Activated CD8-positive, alpha-beta memory T cell treated with anti-CD3 and anti-CD28 coated beads, Interleukin-2, amount 50 U/mL, for 1 hour (primary cell): Measurements from ENCODE around the gene STX1B.
A peak's percentile ranks its signal among the peaks of the same experiment; 100 is the strongest.
"Not testable (repeated sequence)": the region's sequence is repeated elsewhere in the genome, so short reads cannot be mapped to it uniquely, and the experiment has no call there.

Experiments
- DNase-seq: peaks from one replicate; pipeline ENCODE4 v3.0.0-alpha.2; 2020; ENCODE audit errors: extremely low read depth

The STX1B gene

DNA sequence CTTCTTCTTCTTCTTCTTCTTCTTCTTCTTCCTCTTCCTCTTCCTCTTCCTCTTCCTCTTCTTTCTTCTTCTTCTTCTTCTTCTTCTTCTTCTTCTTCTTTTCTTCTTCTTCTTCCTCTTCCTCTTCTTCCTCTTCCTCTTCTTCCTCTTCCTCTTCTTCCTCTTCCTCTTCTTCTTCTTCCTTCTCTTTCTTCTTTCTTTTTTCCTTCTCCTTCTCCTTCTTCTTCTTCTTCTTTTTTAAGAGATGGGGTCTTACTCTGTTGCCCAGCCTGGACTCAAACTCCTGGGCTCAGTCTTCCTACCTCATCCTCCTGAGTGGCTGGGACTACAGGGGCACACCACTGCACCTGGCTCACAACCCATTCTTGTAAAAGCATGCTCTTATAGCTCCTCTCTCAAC is 2.9 kb upstream of the STX1B start:
- DNase-seq, result not testable (repeated sequence)

DNA sequence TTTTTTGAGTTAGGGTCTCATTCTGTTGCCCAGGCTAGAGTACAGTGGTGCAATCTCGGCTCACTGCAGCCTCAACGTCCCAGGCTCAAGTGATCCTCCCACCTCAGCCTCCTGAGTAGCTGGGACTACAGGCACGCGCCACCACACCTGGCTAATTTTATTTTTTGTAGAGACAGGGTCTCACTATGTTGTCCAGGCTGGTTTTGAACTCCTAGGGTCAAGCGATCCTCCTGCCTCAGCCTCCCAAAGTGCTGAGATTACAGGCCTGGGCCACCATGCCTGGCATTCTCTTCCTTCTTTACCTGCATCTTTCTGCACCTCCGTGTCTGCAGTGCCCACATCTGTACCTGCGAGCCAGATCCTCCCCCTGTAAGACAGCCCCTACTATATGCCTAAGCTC is 1.4 kb upstream of the STX1B start:
- not testable (repeated sequence) for DNase-seq

DNA sequence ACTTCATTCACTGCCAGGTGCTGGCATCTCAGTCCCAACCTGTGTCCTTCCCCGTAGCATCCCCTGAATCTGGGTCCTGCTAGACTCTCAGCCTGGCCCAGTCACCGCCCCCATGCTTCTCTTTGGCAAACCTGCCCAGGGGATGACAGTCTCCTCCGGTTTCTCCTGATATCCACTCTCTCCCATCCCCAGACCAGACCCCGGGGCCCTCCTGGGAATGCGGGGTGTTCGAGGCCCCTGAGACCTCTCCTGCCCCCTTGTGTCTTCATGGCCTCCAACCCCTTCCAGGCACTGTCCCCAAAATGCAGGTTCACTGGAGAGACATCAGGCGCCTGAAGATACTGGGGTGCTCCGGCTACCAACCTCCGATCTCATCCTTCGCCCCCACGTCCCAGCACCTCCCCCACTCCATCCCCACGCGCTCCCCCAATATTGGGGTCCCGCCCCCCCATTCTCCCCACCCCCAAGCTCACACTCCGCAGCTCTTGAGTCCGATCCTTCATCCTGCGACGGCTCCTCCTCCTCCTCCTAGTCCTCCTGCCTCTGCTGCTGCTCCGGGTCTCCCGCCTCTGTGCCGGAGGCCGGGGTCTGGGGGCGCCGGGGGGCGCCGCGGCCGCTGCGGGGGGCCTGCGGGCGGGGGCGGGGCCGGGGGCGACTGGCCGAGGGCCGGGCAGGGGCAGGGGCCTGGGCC is 399 bp downstream of the STX1B start:
- no peak for DNase-seq

DNA sequence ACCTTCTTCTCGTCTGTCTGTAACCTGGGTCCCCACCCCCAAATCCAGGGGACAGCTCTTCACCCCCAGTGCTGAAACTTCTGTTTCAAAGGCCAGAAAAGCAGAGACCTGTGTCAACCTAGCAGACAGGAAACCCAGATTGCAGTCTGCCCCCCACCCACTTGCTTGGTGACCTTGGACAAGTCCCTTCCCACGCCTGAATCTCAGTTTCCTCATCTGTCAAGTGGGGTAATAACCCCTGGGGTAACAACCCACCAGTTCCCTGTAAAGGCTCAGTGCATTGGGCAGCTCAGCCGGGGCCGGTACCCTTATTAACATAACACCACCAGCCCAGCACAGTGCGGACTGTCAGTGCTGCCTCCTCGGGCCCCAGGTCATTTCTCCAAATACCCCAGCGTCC is 1.3 kb downstream of the STX1B start:
- no peak for DNase-seq

DNA sequence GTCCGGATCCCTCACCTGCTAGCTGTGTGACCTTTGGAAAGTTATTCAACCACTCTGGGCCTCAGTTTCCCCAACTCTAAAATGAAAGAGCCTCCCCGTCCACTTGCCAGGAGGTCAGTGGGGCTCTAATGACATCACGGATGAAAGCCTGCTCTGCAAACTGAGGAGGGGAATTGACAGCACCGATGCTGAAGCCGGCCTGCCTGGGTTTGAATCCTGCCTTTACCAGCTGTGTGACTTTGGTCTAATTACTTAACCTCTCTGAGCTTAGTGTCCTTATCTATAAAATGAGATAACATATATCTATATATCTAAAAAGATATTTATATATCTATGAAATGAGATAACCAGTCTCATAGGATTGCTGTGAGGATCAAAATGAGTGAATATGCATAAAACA is 1.9 kb downstream of the STX1B start:
- DNase-seq, result no peak

DNA sequence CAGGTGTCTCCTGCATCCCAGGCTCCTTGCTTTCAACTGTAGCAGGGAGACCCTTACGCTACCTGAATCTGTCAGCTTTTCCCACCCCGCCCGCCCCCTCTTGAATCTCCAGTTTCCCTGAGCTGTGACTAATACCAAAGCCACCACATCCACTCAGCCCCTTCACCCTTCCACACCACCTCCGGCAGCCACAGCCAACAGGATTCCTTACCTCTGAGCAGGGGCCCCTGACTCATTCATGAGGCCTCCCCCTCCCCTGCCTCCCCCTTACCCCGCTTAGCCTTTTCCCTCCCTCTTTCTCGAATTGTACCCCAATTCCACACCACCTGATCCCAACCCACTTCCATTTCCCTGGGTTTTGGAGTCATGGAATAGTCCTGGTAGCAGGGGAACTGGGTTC is 2.3 kb downstream of the STX1B start:
- no peak for DNase-seq

DNA sequence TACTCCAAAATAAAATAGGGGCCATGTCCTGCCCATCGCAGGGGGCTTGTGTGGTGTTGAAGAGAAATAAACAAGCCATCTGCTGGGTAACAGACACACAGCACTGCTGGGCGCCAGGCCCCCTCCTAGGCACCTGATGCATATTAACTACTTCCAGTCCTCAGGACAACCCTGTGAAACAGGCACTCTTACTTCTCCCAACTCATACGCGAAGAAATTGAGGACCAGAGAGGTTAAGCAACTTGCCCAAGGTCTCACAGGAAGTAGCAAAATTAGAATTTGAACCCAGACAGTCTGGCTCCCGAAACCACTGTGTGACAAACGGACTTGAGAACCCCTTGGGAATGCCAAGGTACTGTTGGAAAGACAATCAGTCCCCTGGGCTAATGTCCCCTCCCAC is 2.8 kb downstream of the STX1B start:
- DNase-seq, result no peak

DNA sequence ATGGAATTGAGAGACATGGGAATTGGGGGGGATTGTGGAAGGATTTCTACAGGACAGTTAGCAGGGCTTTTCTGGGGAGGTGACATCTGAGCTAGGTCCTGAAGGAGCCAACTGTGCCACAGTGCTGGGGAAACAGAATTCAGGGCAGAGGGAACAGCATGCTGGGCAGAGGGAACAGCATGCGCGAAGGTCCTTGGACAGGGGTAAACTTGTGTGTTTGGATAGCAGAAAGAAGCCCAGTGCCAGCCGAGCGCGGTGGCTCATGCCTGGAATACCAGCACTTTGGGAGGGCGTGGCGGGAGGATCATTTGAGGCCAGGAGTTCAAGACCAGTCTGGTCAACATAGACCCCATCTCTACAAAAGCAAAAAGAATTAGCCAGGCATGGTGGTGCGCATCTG is 3.8 kb downstream of the STX1B start:
- DNase-seq, result no peak

DNA sequence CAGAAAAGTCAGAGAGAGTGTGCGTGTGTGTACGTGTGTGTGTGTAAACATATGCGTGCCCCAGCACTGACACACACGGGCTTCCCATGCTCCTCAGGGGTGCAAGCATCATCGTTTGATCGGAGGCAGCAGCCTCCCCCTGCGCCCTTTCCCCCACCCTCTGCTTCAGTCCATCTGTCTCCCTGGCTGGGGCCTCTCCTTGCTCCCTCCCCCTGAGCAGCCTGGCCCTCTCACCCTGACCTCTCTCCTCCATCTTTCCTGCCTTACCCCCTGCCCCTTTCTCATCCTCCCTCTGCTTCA is 4.4 kb downstream of the STX1B start:
- DNase-seq, result no peak

DNA sequence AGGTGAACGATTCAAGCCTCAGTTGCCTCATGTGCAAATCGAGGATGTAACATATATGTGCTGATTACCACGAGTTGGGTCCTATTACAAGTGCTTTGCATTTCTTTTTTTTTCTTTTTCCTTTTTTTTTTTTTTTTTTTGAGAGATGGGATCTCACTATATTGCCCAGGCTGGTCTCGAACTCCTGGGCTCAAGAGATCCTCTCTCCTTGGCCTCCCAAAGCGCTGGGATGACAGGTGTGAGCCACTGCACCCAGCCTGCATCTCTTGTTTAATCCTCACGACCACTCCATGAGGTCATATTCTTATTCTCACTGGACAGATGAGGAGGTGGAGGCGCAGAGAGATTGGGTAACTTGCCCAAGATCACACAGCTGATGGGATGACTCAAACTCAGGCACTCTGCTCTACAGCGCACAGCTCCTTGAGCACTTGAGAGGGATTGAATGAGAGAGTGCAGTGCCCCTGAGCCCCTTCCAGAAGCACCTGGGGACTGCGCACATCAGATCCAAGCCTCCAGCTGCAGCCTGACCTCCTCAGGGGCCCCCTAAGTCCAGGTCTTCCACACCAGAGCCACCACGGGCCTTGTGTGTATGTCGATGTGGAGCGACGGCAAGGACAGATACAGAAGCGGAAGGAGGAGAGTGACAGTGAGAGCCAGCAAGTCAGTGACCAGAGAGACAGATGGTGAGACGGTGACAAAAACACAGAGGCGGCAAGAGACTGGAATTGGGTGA is 4.9 kb downstream of the STX1B start:
- DNase-seq, result no peak

DNA sequence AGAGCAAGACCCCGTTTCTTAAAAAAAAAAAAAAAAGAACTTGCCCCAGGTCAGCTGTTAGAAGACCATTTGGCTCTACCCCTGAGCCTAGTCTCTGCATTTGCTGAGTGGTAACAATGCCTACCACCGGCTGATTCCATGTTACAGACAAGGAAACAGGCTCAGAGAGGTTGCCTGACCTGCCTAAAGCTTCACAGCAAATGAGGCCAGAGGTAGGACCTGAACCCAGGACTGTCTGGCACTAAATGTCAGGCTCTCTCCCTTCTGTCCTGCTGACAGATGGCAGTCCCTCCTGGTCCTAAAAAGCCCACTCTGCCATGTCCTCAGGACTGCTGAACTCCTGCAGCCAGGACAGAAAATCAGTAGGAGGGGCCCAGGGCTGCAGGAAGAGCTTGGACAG is 5.8 kb downstream of the STX1B start:
- no peak for DNase-seq

DNA sequence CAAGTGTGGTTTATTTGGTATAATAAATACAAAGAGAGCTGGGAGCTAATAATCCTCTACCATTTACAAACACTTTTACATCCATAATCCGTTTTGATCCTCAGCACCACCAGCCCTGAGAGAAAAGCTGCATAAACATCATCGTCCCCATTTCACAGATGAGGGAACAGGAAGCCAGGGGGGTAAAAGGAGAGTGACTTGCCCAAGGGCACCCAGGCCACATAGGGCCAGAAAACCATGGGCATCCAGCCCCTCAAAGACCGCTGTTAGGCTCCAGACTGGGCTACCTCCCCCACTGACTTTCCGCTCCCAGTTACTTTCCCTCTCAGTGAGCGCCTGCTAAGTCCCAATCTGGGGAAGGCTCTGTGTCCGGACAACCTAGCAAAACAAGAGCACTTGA is 6.7 kb downstream of the STX1B start:
- DNase-seq, result no peak

DNA sequence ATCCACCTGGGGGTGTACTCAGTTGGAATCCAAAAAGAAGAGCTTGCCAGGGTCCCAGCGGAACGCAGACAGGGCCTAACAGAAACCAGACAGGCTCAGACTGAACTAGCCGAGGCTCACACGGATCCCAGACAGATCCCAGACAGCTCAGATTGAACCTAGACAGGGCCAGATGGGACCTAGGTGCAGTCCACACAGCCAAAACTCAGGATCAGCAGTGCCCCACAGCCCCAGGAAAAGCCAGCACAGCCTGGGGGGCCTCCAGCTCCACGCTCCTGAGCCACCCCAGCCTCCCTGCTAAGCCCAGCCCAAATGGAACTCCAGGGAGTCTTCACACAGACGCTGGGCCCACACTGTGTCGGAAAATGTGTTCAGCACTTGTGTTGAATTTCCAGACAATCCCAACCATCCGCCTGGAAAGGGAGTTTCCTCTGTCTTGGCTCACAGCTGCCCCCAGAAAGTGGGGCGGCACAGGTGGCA is 7.5 kb downstream of the STX1B start:
- DNase-seq, result no peak

DNA sequence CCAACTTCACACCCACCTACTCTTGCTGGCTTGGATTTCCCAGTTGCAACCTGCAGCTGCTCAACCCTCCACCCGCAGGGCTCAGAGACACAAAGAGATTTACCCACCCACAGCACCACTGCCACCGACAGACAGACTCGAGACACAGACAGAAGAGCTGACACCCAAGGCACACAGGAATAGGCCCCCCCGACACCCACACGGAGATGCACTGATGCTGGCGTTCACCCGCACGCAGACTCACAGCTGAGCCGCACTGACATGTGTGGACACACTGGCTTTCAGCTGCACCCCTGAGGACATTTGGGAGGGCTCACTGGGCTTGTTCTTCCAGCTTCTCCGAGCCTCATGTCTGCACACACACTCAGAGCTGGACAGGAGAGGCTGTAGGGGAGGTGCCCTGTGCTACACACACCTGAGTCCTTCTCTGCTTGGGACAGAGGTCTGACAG is 8.2 kb downstream of the STX1B start:
- no peak for DNase-seq

DNA sequence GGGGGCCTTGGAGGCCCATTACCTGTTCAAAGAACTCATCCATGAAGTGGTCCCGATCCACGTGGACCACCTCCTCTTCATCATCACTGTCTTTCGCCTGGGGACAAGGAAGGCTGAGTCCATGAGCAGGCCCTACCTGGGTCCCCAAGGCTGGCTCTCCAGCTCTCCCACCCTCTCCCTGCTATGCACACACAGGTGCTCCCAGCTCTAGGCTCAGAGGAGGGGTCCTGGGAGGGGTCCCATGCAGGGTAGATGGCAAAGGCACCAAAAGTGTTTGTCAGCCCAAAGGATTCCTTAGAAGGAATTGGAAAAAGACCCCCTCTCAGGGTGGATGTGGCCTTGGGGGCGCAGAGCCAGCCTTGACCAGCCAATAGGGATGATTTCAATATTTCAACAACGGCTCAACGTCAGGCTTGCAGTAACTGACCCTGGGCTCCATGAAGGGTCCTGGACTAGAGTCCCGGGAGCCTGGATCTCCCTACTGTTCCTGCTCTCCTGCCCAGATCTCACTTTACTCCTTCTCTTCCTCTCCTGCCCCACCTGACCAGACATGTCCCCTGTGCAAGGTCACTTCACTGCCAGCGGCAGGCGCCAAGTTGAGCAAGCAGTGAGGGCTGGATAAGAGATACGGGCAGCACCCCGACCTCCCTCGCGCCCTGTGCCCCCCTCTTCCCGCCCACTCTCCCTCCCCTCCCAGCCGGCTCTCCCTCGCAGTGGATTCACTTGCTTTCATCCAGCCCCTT is 8.8 kb downstream of the STX1B start:
- no peak for DNase-seq

DNA sequence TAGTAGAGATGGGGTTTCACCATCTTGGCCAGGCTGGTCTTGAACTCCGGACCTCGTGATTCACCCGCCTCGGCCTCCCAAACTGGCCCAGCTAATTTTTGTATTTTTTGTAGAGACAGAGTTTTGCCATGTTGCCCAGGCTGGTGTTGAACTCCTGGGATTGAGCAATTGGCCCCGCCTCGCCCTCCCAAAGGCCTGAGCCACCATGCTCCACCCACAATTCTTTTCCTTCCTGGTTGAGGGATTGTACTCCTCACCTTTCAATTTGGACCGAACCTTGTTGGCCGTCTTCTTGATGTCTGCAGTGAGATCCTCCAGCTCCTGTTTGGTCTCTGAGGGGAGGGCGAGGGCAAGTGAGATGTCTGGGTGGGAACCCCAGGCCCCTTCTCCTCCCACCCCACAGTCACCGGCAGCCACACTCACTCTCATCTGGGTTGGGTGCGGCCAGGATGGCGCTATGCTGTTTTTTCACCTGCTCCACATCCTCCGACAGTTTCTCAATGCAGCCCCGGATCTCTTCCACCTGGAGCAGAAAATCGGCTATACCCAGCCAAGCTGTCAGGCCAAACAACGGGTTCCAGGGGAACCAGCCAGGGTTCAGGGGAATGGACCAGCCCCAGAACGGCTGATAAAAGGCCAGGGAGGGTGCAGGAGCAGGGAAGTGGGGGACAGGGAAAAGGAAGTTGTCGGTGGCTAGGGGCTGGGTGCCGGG is 9.6 kb downstream of the STX1B start:
- DNase-seq, result no peak

DNA sequence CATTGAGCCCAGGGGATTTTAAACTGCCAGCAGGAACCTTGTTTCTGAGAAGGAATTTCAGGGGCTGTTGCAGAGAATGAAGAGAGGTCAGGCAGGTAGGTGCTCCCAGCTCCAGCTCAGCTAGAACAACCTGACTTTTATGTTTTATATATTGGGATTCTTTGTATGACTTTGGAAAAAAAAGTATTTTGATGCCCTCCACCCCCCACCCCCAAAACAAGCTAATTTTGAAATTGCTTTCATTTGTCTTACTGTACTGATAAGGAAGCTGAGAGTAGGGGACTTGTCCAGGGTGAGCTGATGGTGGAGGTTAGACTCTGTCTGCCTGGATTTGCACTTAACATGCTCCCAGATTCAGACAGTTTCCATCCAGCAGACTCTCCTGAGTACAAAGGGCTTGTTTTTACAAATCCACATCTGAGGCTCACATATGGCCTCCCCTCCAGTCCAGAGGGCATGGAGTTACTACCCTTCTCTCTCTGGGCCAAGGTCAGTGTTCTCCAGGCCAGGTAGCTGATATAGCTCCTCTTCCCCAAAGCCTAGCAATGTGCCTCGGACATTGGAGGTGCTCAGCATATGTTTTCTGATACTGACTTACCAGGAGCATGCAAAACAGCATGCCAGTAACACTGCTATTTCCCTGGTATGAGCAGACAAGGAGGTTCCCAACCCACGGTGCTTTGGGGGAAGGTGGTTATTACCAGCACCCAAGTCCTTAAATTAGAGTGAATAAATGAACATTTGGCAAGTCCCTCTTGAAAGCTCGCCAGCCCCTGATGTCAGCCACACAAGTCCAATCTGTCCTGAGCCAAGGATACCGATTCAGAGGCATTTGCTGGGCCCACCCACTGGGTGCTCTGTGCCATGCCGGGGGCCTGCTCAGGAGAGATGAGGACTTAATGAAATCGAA is 11.3 kb downstream of the STX1B start:
- no peak for DNase-seq

DNA sequence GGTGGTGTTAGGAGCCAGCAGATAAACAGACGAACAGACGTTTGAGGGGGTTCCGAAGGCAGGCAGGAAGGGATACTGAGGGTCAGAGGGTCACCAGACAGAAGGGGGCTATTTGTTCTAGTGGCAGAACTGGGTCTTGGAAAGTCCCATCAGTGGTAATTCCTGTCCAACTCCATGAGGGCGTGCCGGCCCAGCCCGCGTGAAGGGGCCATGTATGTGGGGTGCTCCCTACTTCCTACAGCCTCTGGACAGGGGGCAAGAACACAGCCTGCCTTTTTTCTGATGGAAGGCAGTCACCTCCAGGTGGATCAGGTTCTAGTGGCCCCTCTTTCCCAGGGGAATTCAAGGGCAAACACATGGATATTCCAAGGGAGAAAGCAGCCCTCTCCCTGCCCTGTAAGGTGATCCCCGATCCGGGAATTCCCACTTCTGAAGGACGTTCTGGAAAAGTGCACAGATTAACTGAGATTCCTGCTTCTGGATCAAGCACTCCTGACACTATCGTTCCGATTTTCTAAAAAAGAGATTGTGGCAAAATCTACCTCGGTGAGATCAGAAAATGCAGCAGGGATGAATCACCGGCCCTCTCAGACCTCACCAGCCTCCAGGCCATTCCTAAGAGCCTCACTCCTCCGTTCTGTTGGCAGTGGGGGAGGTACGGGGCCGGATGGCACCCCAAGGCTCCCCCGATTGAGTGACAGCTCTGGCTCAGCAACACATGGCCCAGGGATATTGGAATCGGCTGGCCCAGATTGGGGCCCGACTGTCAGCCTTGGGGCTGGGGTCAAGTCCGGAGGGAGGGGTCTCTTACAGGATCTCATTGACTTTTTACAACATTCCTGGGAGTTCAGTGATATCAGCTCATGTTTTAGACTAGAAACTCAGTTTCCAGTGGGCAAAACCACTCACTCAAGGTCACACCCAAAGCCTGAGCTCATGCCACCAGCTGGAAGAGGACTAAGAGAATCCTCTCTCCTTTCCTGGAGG is 12.4 kb downstream of the STX1B start:
- DNase-seq, result no peak

DNA sequence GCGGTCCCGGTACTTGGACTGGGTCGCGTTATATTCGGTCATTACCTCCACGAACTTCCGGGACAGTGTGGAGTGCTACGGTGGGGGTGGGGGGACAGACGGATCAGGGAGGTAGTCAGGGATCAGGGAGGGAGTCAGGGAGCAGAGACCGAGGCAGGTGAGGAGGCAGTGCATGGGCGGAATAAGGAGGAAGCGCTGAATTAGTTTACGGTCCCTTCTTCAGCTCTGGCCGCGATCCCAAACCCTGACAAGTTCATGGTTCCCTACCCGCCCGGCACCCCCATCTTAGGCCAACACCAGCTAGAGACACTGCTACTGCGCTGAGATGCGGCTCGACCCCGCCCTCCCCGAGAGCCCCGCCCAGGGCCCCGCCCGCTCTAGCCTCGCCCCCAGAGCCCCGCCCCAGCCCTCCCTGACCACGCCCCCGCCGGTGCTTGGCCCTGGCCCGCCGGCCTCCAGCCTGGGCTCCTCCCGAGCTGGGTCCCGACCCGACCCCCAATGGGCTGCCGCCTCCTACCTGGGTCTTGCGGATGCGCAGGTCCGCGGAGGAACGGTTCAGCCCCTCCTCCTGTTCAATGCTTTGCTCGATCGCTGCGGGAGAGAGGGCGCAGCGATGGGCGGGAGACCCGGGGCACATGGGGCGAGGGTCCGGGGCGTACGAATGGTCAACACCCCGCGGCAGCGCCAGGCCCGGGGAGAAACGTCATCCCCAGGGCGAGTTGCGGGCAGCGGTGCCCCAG is 13.3 kb downstream of the STX1B start:
- peak; percentile 45 for DNase-seq
